ENCODE results near the gene DRD1.

- no peak for TF ChIP-seq CTCF (conservative IDR thresholded peaks at IDR 0.05; ENCODE audit: low read depth in 2 of 2)
- no peak for TF ChIP-seq NANOG (IDR thresholded peaks at IDR 0.05; ENCODE audit: borderline replicate concordance)
- no peak for TF ChIP-seq POLR2AphosphoS5 (IDR thresholded peaks at IDR 0.05; ENCODE audit: low read depth)
- no peak for TF ChIP-seq EZH2 (IDR thresholded peaks at IDR 0.05; ENCODE audit: low read depth, unreplicated experiment)
- TF ChIP-seq CREB1 (CRISPR knock-in tag; IDR thresholded peaks at IDR 0.05; ENCODE audit: low read depth): no peak
- no peak for TF ChIP-seq EZH2phosphoT487 (IDR thresholded peaks at IDR 0.05; ENCODE audit: unreplicated experiment)
- no peak for TF ChIP-seq REST (IDR thresholded peaks at IDR 0.05; ENCODE audit: unreplicated experiment)
- no peak for TF ChIP-seq ZNF331 (CRISPR knock-in tag; IDR thresholded peaks at IDR 0.05; ENCODE audit: low read depth)
- no peak for TF ChIP-seq STAT1 (IDR thresholded peaks at IDR 0.05; ENCODE audit: unreplicated experiment)
- no peak for TF ChIP-seq ZNF114 (CRISPR knock-in tag; IDR thresholded peaks at IDR 0.05)
Measured at GRCh38 chr5:175478008-175478383, 34.0 kb upstream of the DRD1 start.
